Measurements from ENCODE around the gene EFCC1. TPM values are rescaled to one million over a fixed set of nuclear protein-coding genes. Genes with fewer than 3 reads are reported as not detected.

EFCC1 gene, protein sequence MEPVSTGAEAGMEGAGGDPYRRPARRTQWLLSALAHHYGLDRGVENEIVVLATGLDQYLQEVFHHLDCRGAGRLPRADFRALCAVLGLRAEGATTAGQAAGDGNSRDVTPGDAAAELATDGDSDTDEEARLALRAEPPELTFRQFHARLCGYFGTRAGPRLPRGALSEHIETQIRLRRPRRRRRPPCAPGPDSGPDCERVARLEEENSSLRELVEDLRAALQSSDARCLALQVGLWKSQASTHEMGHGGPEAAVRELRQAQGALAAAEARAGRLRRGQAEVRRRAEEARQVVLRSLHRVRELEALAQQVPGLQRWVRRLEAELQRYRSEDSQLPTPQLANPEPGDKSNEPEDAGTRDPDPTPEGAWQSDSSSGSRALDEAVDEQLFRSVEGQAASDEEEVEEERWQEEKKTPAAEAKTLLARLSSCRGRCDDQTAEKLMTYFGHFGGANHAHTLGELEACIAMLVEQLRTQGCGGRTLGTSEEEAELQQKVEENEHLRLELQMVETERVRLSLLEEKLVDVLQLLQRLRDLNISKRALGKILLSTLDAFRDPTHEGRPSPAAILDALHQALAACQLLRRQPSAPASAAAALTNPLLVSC
- 1 to 10 TPM in 2 of 6 experiments, under 1 TPM in 4; 0.25 to 1.5 (median 0.39) TPM for total RNA-seq
- long read RNA-seq = 0 reads

GRCh38 chr3:129001101-129001805, at the start of gene EFCC1:
Gene EFCC1 (plus strand): TSS chr3:129001304. CDS start chr3:129001629, 325 bp downstream.
- DNase-seq (no peak), ATAC-seq (peak; percentile 59 to 71 (median 64))
- intact Hi-C loops (cut with DNase I) = no loop called here
- TF ChIP-seq, protein P1, sequence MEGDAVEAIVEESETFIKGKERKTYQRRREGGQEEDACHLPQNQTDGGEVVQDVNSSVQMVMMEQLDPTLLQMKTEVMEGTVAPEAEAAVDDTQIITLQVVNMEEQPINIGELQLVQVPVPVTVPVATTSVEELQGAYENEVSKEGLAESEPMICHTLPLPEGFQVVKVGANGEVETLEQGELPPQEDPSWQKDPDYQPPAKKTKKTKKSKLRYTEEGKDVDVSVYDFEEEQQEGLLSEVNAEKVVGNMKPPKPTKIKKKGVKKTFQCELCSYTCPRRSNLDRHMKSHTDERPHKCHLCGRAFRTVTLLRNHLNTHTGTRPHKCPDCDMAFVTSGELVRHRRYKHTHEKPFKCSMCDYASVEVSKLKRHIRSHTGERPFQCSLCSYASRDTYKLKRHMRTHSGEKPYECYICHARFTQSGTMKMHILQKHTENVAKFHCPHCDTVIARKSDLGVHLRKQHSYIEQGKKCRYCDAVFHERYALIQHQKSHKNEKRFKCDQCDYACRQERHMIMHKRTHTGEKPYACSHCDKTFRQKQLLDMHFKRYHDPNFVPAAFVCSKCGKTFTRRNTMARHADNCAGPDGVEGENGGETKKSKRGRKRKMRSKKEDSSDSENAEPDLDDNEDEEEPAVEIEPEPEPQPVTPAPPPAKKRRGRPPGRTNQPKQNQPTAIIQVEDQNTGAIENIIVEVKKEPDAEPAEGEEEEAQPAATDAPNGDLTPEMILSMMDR (IDR thresholded peaks at IDR 0.05) = no peak
- TF ChIP-seq POLR2A (IDR thresholded peaks at IDR 0.05) = peak; percentile 17
- 1% methylated on average over 28 of the region's 74 CpGs for WGBS (ENCODE audit: insufficient coverage, low coverage, low lambda C conversion rate, missing lambda C conversion rate)
- H3K27ac ChIP-seq = peak within 1 kb of the TSS; percentile 47 to 50 (median 47)
- H3K4me3 ChIP-seq = peak within 1 kb of the TSS; percentile 34 to 48 (median 41)
- H3K9me3 ChIP-seq = no peaks in the 10 kb centered on the region
- H3K36me3 ChIP-seq = no peaks in the 10 kb centered on the region
- peaks cover 0 to 11% of the 10 kb centered on the region in 2 donors for H3K27me3 ChIP-seq
- peaks cover 0 to 15% (median 0%) of the 10 kb centered on the region in 4 donors for H3K4me1 ChIP-seq

DNA sequence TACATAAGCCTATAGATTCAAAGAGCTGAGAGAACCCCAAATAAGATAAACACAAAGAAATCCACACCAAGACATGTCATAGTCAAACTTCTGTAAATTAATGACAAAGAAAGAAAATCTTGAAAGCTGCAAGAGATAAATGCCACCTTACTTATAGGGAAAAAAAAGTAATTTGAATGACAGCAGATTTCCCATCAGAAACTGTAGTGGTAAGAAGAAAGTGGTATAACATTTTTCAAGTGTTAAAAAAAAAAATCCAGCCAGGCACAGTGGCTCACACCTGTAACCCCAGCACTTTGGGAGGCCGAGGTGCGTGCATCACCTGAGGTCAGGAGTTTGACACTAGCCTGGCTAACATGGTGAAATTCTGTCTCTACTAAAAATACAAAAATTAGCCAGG, 44.7 kb upstream of the EFCC1 start:
- no peak overlapping the region for H3K27ac ChIP-seq
- intact Hi-C loops (cut with DNase I) = no loop called here
- no peaks in the 10 kb centered on the region for H3K9me3 ChIP-seq
- TF ChIP-seq, protein P1 (IDR thresholded peaks at IDR 0.05) = no peak
- TF ChIP-seq POLR2A (IDR thresholded peaks at IDR 0.05) = no peak
- ATAC-seq (no peak), DNase-seq (no peak)
- no peaks in the 10 kb centered on the region for H3K4me1 ChIP-seq
- no peaks in the 10 kb centered on the region for H3K27me3 ChIP-seq
- H3K36me3 ChIP-seq = no peaks in the 10 kb centered on the region
- H3K4me3 ChIP-seq = no peak overlapping the region
- WGBS (ENCODE audit: insufficient coverage, low coverage, low lambda C conversion rate, missing lambda C conversion rate) = 83% methylated on average over 1 of the region's 2 CpGs

GRCh38 chr3:128965280-128965679, 35.8 kb upstream of the EFCC1 start:
- Histone ChIP-seq H3K27ac (no peak overlapping the region), H3K4me1 (peaks cover 0 to 2% (median 0%) of the 10 kb centered on the region in 4 donors), H3K27me3 (no peaks in the 10 kb centered on the region), H3K4me3 (no peak overlapping the region), H3K36me3 (no peaks in the 10 kb centered on the region), H3K9me3 (no peaks in the 10 kb centered on the region)
- TF ChIP-seq POLR2A (IDR thresholded peaks at IDR 0.05) = no peak
- TF ChIP-seq, protein P1 (IDR thresholded peaks at IDR 0.05) = no peak
- DNase-seq (no peak), ATAC-seq (no peak)
- 87% methylated on average over 5 of the region's 9 CpGs for WGBS (ENCODE audit: insufficient coverage, low coverage, low lambda C conversion rate, missing lambda C conversion rate)
- intact Hi-C loops (cut with DNase I) = no loop called here

DNA sequence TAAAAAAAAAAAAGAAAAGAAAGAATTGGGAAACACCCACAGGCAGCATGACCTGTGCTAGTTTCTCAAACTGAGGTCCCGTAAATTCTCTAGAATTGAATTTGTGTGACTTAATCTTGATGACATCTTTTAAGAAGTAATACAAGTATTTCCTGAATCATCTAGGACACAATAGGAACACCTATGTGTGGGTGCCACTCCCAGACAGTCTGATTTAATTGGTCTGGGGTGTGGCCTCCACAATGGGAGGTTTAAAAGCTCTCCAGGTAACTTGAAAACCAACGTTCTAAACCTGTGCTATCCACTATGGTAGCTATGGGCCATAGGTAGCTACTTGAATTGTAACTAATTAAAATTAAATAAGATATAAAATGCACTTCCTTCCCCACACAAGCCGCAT, 35.3 kb upstream of the EFCC1 start:
- WGBS (ENCODE audit: insufficient coverage, low coverage, low lambda C conversion rate, missing lambda C conversion rate) = 70% methylated on average over 3 of the region's 3 CpGs
- no peaks in the 10 kb centered on the region for H3K27me3 ChIP-seq
- H3K4me3 ChIP-seq = no peak overlapping the region
- H3K36me3 ChIP-seq = no peaks in the 10 kb centered on the region
- peaks cover 0 to 3% (median 0%) of the 10 kb centered on the region in 4 donors for H3K4me1 ChIP-seq
- DNase-seq = no peak
- H3K9me3 ChIP-seq = no peaks in the 10 kb centered on the region
- TF ChIP-seq POLR2A (IDR thresholded peaks at IDR 0.05) = no peak
- TF ChIP-seq, protein P1 (IDR thresholded peaks at IDR 0.05) = no peak
- H3K27ac ChIP-seq = no peak overlapping the region
- intact Hi-C loops (cut with DNase I) = no loop called here
- no peak for ATAC-seq
